Sigmoid colon (tissue), 7 donors: Measurements from ENCODE around the gene LITAF. TPM values are rescaled to one million over a fixed set of nuclear protein-coding genes. Genes with fewer than 3 reads are reported as not detected.

Experiments
- DNase-seq: peaks from one replicate; pipeline ENCODE4 v3.0.0-alpha.2; 2019
- H3K27ac ChIP-seq, 4 donors: fragments of 200-600 bp; sonication (generic); one replicate each; pipeline ENCODE4 v1.5.1; 2016 to 2019; ENCODE audit warnings: mild to moderate bottlenecking in 1 of 4
- H3K27me3 ChIP-seq, 3 donors: fragments of 200-600 bp; sonication (generic); one replicate each; pipeline ENCODE4 v1.5.1; 2019; ENCODE audit warnings: mild to moderate bottlenecking in 1 of 3
- H3K36me3 ChIP-seq, 4 donors: fragments of 200-600 bp; sonication (generic); one replicate each; pipeline ENCODE4 v1.5.1; 2016 to 2019
- H3K4me1 ChIP-seq, 4 donors: fragments of 200-600 bp; sonication (generic); one replicate each; pipeline ENCODE4 v1.5.1; 2017 to 2019
- H3K4me3 ChIP-seq, 4 donors: fragments of 200-600 bp; sonication (generic); one replicate each; pipeline ENCODE4 v1.5.1; 2017 to 2019; ENCODE audit warnings: mild to moderate bottlenecking in 2 of 4, moderate library complexity in 1 of 4
- H3K9me3 ChIP-seq, 4 donors: fragments of 200-600 bp in 3 of 4; sonication (generic) in 3 of 4; one replicate each; pipeline versions ENCODE4 v1.5.1 to v1.6.1; 2013 to 2019
- CTCF ChIP-seq, 4 experiments: fragments of 450-650 bp in 3 of 4; fragments of 200-600 bp in 1 of 4; IDR thresholded peaks; one replicate each; pipeline ENCODE4 v1.5.1; 2016 to 2019; ENCODE audit warnings: antibody characterized with exemption in 4 of 4, mild to moderate bottlenecking in 3 of 4, moderate library complexity in 2 of 4
- EP300 ChIP-seq, 4 donors: sonication (generic); formaldehyde crosslinking; IDR thresholded peaks; one replicate each; pipeline ENCODE4 v1.6.1; 2017; ENCODE audit warnings: antibody characterized with exemption in 4 of 4
- POLR2A ChIP-seq, 2 donors: fragments of 450-650 bp; IDR thresholded peaks; one replicate each; pipeline ENCODE4 v1.6.1; 2016; ENCODE audit warnings: antibody characterized with exemption in 2 of 2, mild to moderate bottlenecking in 2 of 2, moderate library complexity in 2 of 2
- POLR2AphosphoS5 ChIP-seq, 4 donors: sonication (generic); formaldehyde crosslinking; IDR thresholded peaks; one replicate each; pipeline ENCODE4 v1.6.1; 2017; ENCODE audit warnings: antibody characterized with exemption in 4 of 4
- WGBS, 2 donors: extraction: QIAGEN DNeasy Blood & Tissue Kit; methylation state at CpG; one replicate each; pipeline ENCODE4 v1.1.7; 2013; 5-methylcytosine and 5-hydroxymethylcytosine counted together
- intact Hi-C: fragments of 100-400 bp; cut with DNase I; formaldehyde crosslinking; loops from one replicate; pipeline ENCODE4 v1.15.1; 2023
- polyA plus RNA-seq, 3 donors: library from polyadenylated mRNA; stranded (reverse); fragments of 200-250 nt; gene quantifications; one replicate each; pipeline ENCODE4 v1.2.3, GENCODE V29; 2013
- total RNA-seq, 4 donors: library from RNA; depleted of rRNA; stranded (reverse); fragments of >200 nt; gene quantifications; one replicate each; pipeline ENCODE4 v1.1.0, GENCODE V29; 2016
- donor health status: healthy with polysubstance abuse.
- donor health status: Bipolar disorder and iron deficiency.
- donor health status: healthy.

The LITAF gene
- total and polyA plus RNA-seq, 7 donors: 20.6 to 307 (median 55.1) TPM

DNA sequence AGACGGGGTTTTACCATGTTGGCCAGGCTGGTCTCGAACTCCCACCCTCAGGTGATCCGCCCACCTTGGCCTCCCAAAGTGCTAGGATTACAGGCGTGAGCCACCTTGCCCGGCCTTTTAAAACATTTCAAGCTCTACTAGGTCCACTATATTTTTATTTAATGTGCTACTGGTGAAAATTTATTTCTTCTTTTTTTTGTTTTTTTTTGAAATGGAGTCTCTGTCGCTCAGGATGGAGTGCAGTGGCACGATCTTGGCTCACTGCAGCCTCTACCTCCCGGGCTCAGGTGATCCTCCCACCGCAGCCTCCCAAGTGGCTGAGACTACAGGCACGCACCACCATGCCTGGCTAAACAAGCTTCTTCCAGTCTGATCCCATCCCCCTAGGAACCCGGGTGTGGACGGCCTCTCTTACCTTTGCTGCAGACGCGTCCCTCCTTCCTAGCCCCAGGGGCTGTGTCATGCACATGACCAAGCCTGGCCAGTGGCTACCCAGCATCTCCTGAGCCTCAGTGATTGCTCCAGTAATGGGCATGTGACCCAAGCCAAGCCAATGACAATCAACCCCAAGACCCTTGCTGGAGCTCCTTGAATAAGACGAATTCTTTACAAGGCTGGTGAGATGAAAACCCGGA lies 40.1 kb upstream of the LITAF start:
- Histone ChIP-seq H3K27me3 (no peaks in the 10 kb centered on the region), H3K27ac (peak overlapping the region in 2 of 4 donors; percentile 48 to 60), H3K4me3 (no peak overlapping the region), H3K4me1 (peaks cover 0 to 25% (median 5%) of the 10 kb centered on the region in 4 donors), H3K9me3 (no peaks in the 10 kb centered on the region), H3K36me3 (no peaks in the 10 kb centered on the region)
- DNase-seq: no peak
- no peak for TF ChIP-seq CTCF (IDR thresholded peaks at IDR 0.05)
- no peak for TF ChIP-seq POLR2A (IDR thresholded peaks at IDR 0.05)
- TF ChIP-seq POLR2AphosphoS5 (IDR thresholded peaks at IDR 0.05): no peak
- no peak for TF ChIP-seq EP300 (IDR thresholded peaks at IDR 0.05)
- WGBS, 2 donors: 95 to 97% methylated on average over 16 of the region's 16 CpGs
- intact Hi-C loops: no loop called here

DNA sequence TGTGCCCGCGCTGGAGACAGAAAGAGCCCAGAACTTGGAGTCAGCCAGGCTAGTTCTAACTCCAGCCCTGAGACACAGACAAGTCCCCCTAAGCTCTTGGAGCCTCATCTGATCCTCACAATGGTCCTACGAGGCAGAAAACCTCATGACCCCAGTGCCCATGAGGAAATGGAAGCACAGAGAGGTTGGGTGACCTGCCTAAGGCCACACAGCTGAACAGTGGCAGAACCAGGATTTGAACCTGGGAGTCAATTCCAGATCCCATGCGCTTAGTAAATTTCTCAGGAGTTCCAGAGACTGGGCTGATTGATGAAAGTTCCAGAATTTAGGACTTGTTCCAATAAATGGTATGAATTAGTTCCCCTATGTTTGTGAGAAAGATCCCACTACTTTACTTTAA lies 39.0 kb upstream of the LITAF start:
- intact Hi-C loops: no loop called here
- Histone ChIP-seq H3K27ac (no peak overlapping the region), H3K9me3 (no peaks in the 10 kb centered on the region), H3K4me3 (no peak overlapping the region), H3K4me1 (peaks cover 0 to 30% (median 7%) of the 10 kb centered on the region in 4 donors), H3K36me3 (no peaks in the 10 kb centered on the region), H3K27me3 (no peaks in the 10 kb centered on the region)
- DNase-seq: no peak
- TF ChIP-seq EP300 (IDR thresholded peaks at IDR 0.05) (no peak), CTCF (IDR thresholded peaks at IDR 0.05) (no peak), POLR2AphosphoS5 (IDR thresholded peaks at IDR 0.05) (no peak), POLR2A (IDR thresholded peaks at IDR 0.05) (no peak)
- 82 to 93% methylated on average over 4 of the region's 4 CpGs for WGBS, 2 donors

DNA sequence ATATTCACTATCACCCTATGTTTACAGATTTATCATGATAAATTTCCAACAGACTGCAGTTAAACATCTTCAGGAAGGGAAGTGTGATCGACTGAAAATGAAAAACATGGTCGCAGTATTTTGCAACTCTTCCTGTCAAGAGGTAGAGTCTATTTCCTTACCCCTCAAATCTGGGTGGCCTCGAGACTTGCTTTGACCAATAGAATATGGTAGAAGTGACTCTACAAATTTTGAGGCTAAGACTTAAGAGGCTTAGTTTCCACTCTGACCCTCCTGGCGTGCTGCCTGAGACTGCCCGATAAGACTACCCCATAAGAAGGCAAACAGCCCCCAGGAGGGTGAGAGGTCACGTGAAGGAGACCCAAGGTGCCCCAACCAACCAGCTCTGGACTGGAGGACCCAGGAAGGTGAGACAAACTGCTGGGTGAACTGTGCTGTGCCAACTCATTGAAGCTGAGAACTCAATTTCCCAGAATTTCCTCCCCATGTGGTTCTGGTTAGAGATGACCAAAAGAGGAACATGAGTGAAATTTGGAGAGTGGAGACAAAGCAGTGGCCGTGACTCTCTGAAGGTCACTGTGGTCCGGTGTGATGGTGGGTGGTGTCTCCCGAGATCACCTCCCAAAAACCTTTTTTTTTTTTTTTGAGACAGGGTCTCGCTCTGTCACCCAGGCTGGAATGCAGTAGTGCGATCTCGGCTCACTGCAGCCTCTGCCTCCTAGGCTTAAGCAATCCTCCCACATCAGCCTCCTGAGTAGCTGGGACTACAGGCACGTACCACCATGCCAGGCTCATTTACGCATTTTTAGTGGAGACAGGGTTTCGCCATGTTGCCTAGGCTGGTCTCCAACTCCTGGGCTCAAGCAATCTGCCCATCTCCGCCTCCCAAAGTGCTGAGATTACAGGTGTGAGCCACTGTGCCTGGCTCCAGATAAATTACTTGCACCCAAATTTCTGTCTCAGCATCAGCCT lies 38.2 kb upstream of the LITAF start:
- WGBS, 2 donors: 76 to 87% methylated on average over 16 of the region's 16 CpGs
- intact Hi-C loops: no loop called here

DNA sequence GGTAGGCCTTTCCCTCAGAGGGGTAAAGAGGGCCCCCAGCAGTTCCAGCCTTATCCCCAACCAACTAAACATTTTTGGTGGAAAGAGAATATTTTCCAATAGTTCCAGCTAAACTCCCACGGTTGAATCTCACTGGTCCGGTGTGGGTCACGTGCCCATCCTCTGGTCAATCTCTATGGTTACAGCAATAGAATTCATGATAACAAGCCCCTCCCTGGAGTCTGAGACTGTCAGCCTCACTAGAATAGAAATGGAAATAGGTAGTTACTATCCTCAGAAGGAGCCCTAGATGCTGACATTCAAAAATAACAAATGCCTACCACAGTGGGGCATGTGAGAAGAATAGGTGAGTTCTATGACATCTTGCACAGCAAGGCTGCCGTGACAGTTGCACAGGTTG lies 37.5 kb upstream of the LITAF start:
- WGBS, 2 donors: 95 to 97% methylated on average over 4 of the region's 4 CpGs
- TF ChIP-seq CTCF (IDR thresholded peaks at IDR 0.05): no peak
- intact Hi-C loops: no loop called here

More for the DNA sequence above, 38.2 kb upstream of the LITAF start:
- no peak overlapping the region for H3K4me3 ChIP-seq
- H3K36me3 ChIP-seq: no peaks in the 10 kb centered on the region
- no peak overlapping the region for H3K27ac ChIP-seq
- no peaks in the 10 kb centered on the region for H3K9me3 ChIP-seq
- H3K4me1 ChIP-seq: peaks cover 0 to 26% (median 7%) of the 10 kb centered on the region in 4 donors
- H3K27me3 ChIP-seq: no peaks in the 10 kb centered on the region
- no peak for DNase-seq
- TF ChIP-seq EP300 (IDR thresholded peaks at IDR 0.05): no peak
- no peak for TF ChIP-seq CTCF (IDR thresholded peaks at IDR 0.05)
- TF ChIP-seq POLR2A (IDR thresholded peaks at IDR 0.05): no peak
- TF ChIP-seq POLR2AphosphoS5 (IDR thresholded peaks at IDR 0.05): no peak

More for the DNA sequence above, 37.5 kb upstream of the LITAF start:
- Histone ChIP-seq H3K27ac (no peak overlapping the region), H3K27me3 (no peaks in the 10 kb centered on the region), H3K4me3 (no peak overlapping the region), H3K36me3 (no peaks in the 10 kb centered on the region), H3K4me1 (peaks cover 0 to 23% (median 7%) of the 10 kb centered on the region in 4 donors), H3K9me3 (no peaks in the 10 kb centered on the region)
- no peak for DNase-seq
